GM18867 (cell line): ENCODE data around the gene SPANXN5.
"Not testable (repeated sequence)": the region's sequence is repeated elsewhere in the genome, so short reads cannot be mapped to it uniquely, and the experiment has no call there.

Source experiments
- ATAC-seq: cut with Tn5 transposase; IDR thresholded peaks from one replicate; pipeline ENCODE4 v1.9.1; 2021; ENCODE audit warnings: mild to moderate bottlenecking, moderate library complexity; ENCODE audit not compliant: unreplicated experiment

The SPANXN5 gene, protein sequence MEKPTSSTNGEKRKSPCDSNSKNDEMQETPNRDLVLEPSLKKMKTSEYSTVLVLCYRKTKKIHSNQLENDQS

DNA sequence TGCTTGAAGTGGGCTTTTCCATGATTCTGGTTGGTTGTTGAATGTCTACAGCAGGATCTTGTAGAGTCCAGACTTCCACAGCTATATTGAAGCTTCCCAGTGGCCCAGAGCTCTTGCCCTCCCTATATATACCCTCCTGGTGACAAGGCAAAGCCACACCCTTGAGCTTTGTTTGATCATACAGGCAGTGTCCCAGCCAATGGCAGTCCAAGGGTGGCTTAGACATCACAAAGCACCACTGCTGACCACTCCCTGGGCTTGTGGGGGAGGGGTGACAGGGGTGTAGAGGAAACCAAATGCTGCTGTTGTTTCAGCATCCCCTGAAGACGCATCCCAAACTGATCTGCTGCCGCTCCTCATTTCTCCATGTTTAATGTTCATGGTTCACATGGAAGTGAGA is at the start of gene SPANXN5:
TSS of gene SPANXN5 (minus strand) at position 101 of the 400 bp plus-strand sequence. CDS start at position 22, 79 bp downstream.
- not testable (repeated sequence) for ATAC-seq

DNA sequence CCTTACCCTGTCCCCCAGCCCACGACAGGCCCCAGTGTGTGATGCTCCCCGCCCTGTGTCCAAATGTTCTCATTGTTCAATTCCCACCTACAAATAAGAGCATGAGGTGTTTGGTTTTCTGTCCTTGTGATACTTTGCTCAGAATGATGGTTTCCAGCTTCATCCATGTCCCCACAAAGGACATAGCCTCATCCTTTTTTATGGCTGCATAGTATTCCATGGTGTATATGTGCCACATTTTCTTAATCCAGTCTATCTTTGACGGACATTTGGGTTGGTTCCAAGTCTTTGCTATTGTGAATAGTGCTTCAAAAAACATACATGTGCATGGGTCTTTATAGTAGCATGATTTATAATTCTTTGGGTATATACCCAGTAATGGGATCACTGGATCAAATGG is 46.4 kb upstream of the SPANXN5 start:
- ATAC-seq, result not testable (repeated sequence)

- no peak for ATAC-seq
Measured at GRCh38 chrX:52839137-52839536, 41.9 kb upstream of the SPANXN5 start.

DNA sequence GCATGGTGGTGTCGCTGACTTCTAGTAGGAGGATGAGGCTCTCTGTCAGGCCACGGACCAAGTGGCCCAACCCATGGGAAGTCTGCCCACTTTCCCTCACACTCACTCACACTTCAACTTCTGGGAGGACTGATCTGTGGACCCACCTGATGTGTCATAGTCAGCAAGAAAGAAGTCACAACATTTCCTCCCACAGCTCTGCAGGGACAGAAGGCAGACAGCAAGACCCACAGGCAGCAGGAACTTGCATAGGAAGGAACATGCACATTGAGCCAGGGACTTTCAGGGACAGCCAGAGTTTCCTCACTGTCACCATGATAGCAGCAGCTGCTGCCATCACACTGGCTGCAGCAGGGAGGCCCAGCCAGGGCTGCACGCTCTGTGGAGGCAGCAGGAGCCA is 33.3 kb upstream of the SPANXN5 start:
- ATAC-seq, result no peak

GRCh38 chrX:52824608-52825007 is 27.4 kb upstream of the SPANXN5 start:
- no peak for ATAC-seq

DNA sequence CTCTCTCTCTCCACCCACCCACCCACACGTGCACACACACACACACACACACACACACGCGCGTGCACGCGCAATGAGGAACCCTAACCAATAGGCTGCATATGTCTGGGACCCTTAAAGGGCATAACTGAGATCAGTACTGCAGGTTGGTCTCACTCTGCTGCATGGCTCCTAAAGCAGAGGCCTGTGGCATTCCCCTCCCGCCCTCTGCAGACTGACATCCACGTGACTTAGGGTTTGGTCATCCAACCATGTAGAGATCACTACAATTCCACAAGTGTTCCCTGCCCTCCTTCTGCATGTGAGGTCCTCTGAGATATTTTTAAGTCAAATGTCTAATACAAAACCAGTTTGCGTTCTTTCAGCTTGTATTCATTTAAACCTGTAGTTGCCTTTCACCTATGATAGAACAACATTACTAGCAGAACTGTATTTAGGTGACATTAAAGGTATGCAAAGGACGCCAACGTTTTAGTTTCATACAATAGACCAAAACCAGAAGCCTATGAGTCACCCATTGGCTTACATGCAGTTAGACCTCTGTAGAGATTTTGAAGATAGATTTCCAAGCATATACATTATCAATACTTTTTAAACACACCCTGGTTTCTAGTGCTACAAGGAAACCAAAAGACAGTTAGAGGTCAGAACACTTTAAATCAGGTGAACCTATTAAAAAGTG is 24.0 kb upstream of the SPANXN5 start:
- no peak for ATAC-seq

DNA sequence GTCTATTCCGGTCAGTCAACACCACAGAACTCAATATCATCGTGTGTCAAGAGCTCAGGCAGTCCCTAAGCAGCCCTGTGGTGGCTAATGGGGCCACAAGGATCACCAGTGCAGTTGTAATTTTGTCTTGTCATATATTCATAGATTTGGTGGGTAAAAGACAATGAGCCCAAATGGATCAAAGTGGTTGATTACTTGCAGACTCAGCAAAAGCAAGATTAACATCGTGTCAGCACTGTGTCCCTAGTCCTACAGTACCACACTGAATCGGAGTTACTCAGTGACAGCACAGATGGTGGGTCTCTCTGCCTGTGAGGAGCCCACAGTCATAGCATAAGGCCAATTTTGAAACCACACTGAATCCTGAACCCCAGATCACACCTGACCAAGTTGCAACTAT is 22.6 kb upstream of the SPANXN5 start:
- no peak for ATAC-seq

- no peak for ATAC-seq
Measured at GRCh38 chrX:52811065-52811625, 13.9 kb upstream of the SPANXN5 start, which contains the start of gene XAGE5. Gene XAGE5, plus strand, starts transcription at chrX:52811287. Its CDS starts 1,280 bp downstream, at chrX:52812567.

GRCh38 chrX:52804876-52805275 is 7.6 kb upstream of the SPANXN5 start:
- not testable (repeated sequence) for ATAC-seq

- not testable (repeated sequence) for ATAC-seq
Measured at GRCh38 chrX:52773504-52773903, 23.7 kb downstream of the SPANXN5 start.

DNA sequence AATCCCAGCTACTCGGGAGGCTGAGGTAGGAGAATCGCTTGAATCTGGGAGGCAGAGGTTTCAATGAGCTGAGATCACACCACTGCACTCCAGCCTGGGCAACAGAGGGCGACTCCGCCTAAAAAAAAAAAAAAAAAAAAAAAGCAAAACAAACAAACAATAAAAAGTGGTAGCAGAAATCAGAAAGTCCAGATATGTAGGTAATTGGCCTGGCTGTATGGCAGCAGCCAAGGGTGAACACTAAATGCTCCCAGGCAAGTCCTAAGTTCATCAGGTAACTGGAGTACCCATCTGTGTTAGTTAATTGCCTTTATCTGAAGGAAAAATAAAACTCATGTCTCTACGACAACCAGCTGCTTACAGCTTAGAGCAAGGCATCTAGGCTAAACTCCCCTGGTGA is 31.2 kb downstream of the SPANXN5 start:
- ATAC-seq, result not testable (repeated sequence)

DNA sequence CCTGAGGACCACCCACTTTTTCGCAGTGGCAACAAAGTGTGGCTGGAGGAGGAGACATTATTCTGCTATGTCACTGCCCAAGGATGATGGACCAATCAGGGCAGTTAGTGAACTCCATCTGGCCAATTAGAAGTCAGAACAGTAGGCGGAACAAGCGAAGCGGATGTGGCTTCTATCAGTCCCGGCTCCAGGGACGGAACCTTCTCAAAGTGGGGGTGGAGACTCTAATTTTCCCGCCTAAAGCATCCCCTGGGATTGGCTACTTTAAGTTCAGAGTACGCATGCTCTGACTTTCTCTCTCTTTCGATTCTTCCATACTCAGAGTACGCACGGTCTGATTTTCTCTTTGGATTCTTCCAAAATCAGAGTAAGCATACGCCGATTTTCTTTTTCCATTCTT is 46.3 kb downstream of the SPANXN5 start, which contains the start of gene SSX2B:
TSS of gene SSX2B (plus strand) at position 301 of the 400 bp plus-strand sequence. CDS start 1,429 bp downstream, outside the sequence.
- not testable (repeated sequence) for ATAC-seq
